Naive thymus-derived CD4-positive, alpha-beta T cell (primary cell): ENCODE data around the gene PPP4R2. TPM values are rescaled to one million over a fixed set of nuclear protein-coding genes. Genes with fewer than 3 reads are reported as not detected.

Experiments
- ATAC-seq: fragments of 150-1000 bp; cut with Tn5 transposase; 2 replicates; pipeline ENCODE4 v1.10.0; 2021; ENCODE audit warnings: mild to moderate bottlenecking, moderate library complexity
- CTCF ChIA-PET: fragments of 350-600 bp; sonication (Branson Sonifier 250); formaldehyde crosslinking; loops from one replicate; lab custom pipeline; 2021; ENCODE audit warnings: antibody characterized with exemption; lab: Charles Lee
- POLR2A ChIA-PET: fragments of 350-600 bp; sonication (Branson Sonifier 250); formaldehyde crosslinking; loops from one replicate; lab custom pipeline; 2021; ENCODE audit warnings: antibody characterized with exemption, inconsistent platforms; lab: Charles Lee
- DNase-seq, 9 donors: peaks; one replicate each; pipeline versions ENCODE4 v3.0.0 to v3.0.0-alpha.2; 2020 to 2022; ENCODE audit warnings: mixed read lengths in 1 of 9
- H3K27ac ChIP-seq: one replicate; pipeline ENCODE4 v1.7.0; 2013; ENCODE audit warnings: mild to moderate bottlenecking, low read depth, low read length, moderate library complexity
- H3K27me3 ChIP-seq, 2 donors: one replicate each; pipeline ENCODE4 v1.7.0; 2013; ENCODE audit warnings: low read length in 2 of 2, mild to moderate bottlenecking in 2 of 2, moderate library complexity in 2 of 2; ENCODE audit not compliant: control insufficient read depth in 2 of 2, insufficient read depth in 2 of 2
- H3K36me3 ChIP-seq, 3 experiments: 1 replicate in 2 of 3; 2 replicates in 1 of 3; pipeline ENCODE4 v1.7.0; 2013; ENCODE audit warnings: low read length in 3 of 3, mild to moderate bottlenecking in 3 of 3, moderate library complexity in 1 of 3; ENCODE audit not compliant: insufficient read depth in 3 of 3, control insufficient read depth in 2 of 3
- H3K4me1 ChIP-seq, 2 donors: one replicate each; pipeline ENCODE4 v1.7.0; 2013; ENCODE audit warnings: low read length in 2 of 2, mild to moderate bottlenecking in 2 of 2, moderate library complexity in 1 of 2; ENCODE audit not compliant: control insufficient read depth in 2 of 2, insufficient read depth in 2 of 2
- H3K4me3 ChIP-seq: 2 replicates; pipeline ENCODE4 v1.7.0; 2013; ENCODE audit warnings: mild to moderate bottlenecking, low read length
- H3K9me3 ChIP-seq, 3 experiments: 1 replicate in 2 of 3; 2 replicates in 1 of 3; pipeline ENCODE4 v1.7.0; 2013; ENCODE audit warnings: low read length in 3 of 3; ENCODE audit not compliant: control insufficient read depth in 2 of 3
- H3K27ac Mint-ChIP-seq, 9 donors: one replicate each; pipeline ENCODE4 v1.8.0; 2020 to 2022; ENCODE audit warnings: mixed read lengths in 9 of 9, mild to moderate bottlenecking in 8 of 9, moderate library complexity in 5 of 9, inconsistent platforms in 2 of 9
- H3K27me3 Mint-ChIP-seq, 5 donors: one replicate each; pipeline ENCODE4 v1.8.0; 2021 to 2022; ENCODE audit warnings: mixed read lengths in 5 of 5, mild to moderate bottlenecking in 1 of 5
- H3K36me3 Mint-ChIP-seq, 5 donors: one replicate each; pipeline ENCODE4 v1.8.0; 2020 to 2022; ENCODE audit warnings: mixed read lengths in 5 of 5, mild to moderate bottlenecking in 3 of 5, inconsistent platforms in 1 of 5
- H3K4me1 Mint-ChIP-seq, 7 donors: one replicate each; pipeline ENCODE4 v1.8.0; 2020 to 2022; ENCODE audit warnings: mixed read lengths in 7 of 7, mild to moderate bottlenecking in 3 of 7, inconsistent platforms in 1 of 7
- H3K4me3 Mint-ChIP-seq, 10 donors: one replicate each; pipeline ENCODE4 v1.8.0; 2020 to 2022; ENCODE audit warnings: mild to moderate bottlenecking in 10 of 10, mixed read lengths in 10 of 10, moderate library complexity in 6 of 10, inconsistent platforms in 2 of 10
- H3K9me3 Mint-ChIP-seq, 11 donors: one replicate each; pipeline ENCODE4 v1.8.0; 2020 to 2022; ENCODE audit warnings: mixed read lengths in 11 of 11, mild to moderate bottlenecking in 4 of 11, inconsistent platforms in 1 of 11, moderate library complexity in 1 of 11
- intact Hi-C, 2 donors: fragments of 100-400 bp; cut with micrococcal nuclease; formaldehyde crosslinking; loops; one replicate each; pipeline ENCODE4 v1.15.1; 2023
- polyA plus RNA-seq, 2 donors: library from polyadenylated mRNA; unstranded; fragments of 300-500 nt; fragmentation: Illumina TruSeq; gene quantifications; one replicate each; pipeline ENCODE4 v1.2.3, GENCODE V29; 2021
- total RNA-seq, 6 experiments: library from RNA in 5 of 6; stranded (reverse) in 5 of 6; gene quantifications; 1 replicate in 5 of 6; 2 replicates in 1 of 6; pipeline ENCODE4 v1.2.3 and lab custom pipeline; 2021 to 2026

The PPP4R2 gene
- total and polyA plus RNA-seq, 7 experiments from 2014 or later: 35.0 to 87.0 (median 61.0) TPM

DNA sequence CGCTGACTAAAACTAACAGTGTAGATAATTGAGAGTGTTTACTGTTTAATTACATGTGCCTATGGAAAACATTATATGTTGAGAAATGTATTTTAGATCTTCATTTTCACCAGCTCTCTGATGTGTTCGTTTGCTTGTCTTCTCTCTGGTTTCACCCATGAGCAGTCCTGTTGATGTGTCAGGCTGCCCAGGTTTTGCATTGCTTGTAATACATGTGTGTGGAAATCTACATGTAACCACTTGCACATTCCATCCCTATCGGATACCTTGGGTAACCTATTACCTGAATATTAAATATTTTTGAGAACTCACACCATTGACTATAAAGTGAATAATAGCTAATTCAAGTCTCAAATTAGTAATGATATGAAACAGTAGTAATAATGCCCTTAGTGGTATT lies 13.1 kb downstream of the PPP4R2 start:
- peaks cover 4 to 16% (median 15%) of the 10 kb centered on the region in 3 experiments for H3K36me3 ChIP-seq
- H3K27me3 Mint-ChIP-seq: no peaks in the 10 kb centered on the region
- ChIA-PET CTCF (interaction anchor here (1.0 kb wide), 1 partner anchor 39 kb away, joined by 3 read pairs; no protein-coding TSS in a partner anchor), POLR2A (interaction anchor here (0.7 kb wide), 1 partner anchor 1429 kb away, joined by 3 read pairs; no protein-coding TSS in a partner anchor)
- no peaks in the 10 kb centered on the region for H3K9me3 ChIP-seq
- H3K27ac ChIP-seq: no peak overlapping the region
- DNase-seq: no peak
- H3K9me3 Mint-ChIP-seq: peaks cover 0 to 1% (median 0%) of the 10 kb centered on the region in 11 donors
- intact Hi-C loops: no loop called here
- peak overlapping the region in 7 of 10 donors; percentile 4 to 54 (median 45) for H3K4me3 Mint-ChIP-seq
- H3K36me3 Mint-ChIP-seq: peaks cover 11 to 71% (median 33%) of the 10 kb centered on the region in 5 donors
- H3K4me1 Mint-ChIP-seq: peaks cover 50 to 96% (median 82%) of the 10 kb centered on the region in 7 donors
- no peaks in the 10 kb centered on the region for H3K27me3 ChIP-seq
- peak overlapping the region in 6 of 9 donors; percentile 0 to 91 (median 68) for H3K27ac Mint-ChIP-seq
- no peak for ATAC-seq
- H3K4me3 ChIP-seq: no peak overlapping the region
- peaks cover 15 to 19% of the 10 kb centered on the region in 2 donors for H3K4me1 ChIP-seq

- DNase-seq: no peak
- peak overlapping the region in 8 of 10 donors; percentile 2 to 54 (median 44) for H3K4me3 Mint-ChIP-seq
- ChIA-PET CTCF (interaction anchor here (1.0 kb wide), 1 partner anchor 39 kb away, joined by 3 read pairs; no protein-coding TSS in a partner anchor), POLR2A (interaction anchor here (0.7 to 0.9 kb wide), 2 partner anchors 11 to 1430 kb away, joined by 3 read pairs; no protein-coding TSS in a partner anchor)
- H3K9me3 Mint-ChIP-seq: peaks cover 0 to 1% (median 0%) of the 10 kb centered on the region in 11 donors
- Histone ChIP-seq H3K4me1 (peaks cover 15 to 19% of the 10 kb centered on the region in 2 donors), H3K27ac (no peak overlapping the region), H3K36me3 (peaks cover 3 to 16% (median 15%) of the 10 kb centered on the region in 3 experiments), H3K4me3 (no peak overlapping the region), H3K9me3 (no peaks in the 10 kb centered on the region), H3K27me3 (no peaks in the 10 kb centered on the region)
- no peak for ATAC-seq
- peaks cover 11 to 70% (median 34%) of the 10 kb centered on the region in 5 donors for H3K36me3 Mint-ChIP-seq
- intact Hi-C loops: no loop called here
- no peaks in the 10 kb centered on the region for H3K27me3 Mint-ChIP-seq
- H3K27ac Mint-ChIP-seq: peak overlapping the region in 6 of 9 donors; percentile 9 to 76 (median 42)
- peaks cover 47 to 94% (median 81%) of the 10 kb centered on the region in 7 donors for H3K4me1 Mint-ChIP-seq
Observed at GRCh38 chr3:73010158-73010557, 13.5 kb downstream of the PPP4R2 start.

GRCh38 chr3:73018298-73018697 lies 21.7 kb downstream of the PPP4R2 start:
- ATAC-seq: no peak
- H3K27ac ChIP-seq: no peak overlapping the region
- H3K4me1 ChIP-seq: peaks cover 11 to 23% of the 10 kb centered on the region in 2 donors
- H3K9me3 ChIP-seq: no peaks in the 10 kb centered on the region
- Mint-ChIP-seq H3K9me3 (no peaks in the 10 kb centered on the region), H3K27me3 (no peaks in the 10 kb centered on the region), H3K4me1 (peaks cover 30 to 87% (median 70%) of the 10 kb centered on the region in 7 donors), H3K27ac (peak overlapping the region in 1 of 9 donors; percentile 0), H3K4me3 (peak overlapping the region in 7 of 10 donors; percentile 0 to 55 (median 26)), H3K36me3 (peaks cover 0 to 27% (median 11%) of the 10 kb centered on the region in 5 donors)
- CTCF ChIA-PET: interaction anchor here (1.0 kb wide), 1 partner anchor 37 kb away, joined by 4 read pairs; no protein-coding TSS in a partner anchor
- POLR2A ChIA-PET: interaction anchor here (1.0 kb wide), 1 partner anchor 21 kb away, joined by 3 read pairs; no protein-coding TSS in a partner anchor
- H3K36me3 ChIP-seq: no peaks in the 10 kb centered on the region
- no peak for DNase-seq
- no peaks in the 10 kb centered on the region for H3K27me3 ChIP-seq
- H3K4me3 ChIP-seq: no peak overlapping the region
- intact Hi-C loops: loop anchor here in 1 of 2 donors (1.0 kb wide), 1 partner anchor 10 kb away; no protein-coding TSS in a partner anchor

- DNase-seq: no peak
- ChIA-PET CTCF (interaction anchor here (1.1 kb wide), 1 partner anchor 37 kb away, joined by 5 read pairs; no protein-coding TSS in a partner anchor), POLR2A (interaction anchor here (1.2 kb wide), 1 partner anchor 19 kb away, joined by 5 read pairs; no protein-coding TSS in a partner anchor)
- no peaks in the 10 kb centered on the region for H3K9me3 Mint-ChIP-seq
- peaks cover 30 to 83% (median 69%) of the 10 kb centered on the region in 7 donors for H3K4me1 Mint-ChIP-seq
- intact Hi-C loops: loop anchor here in 1 of 2 donors (1.0 kb wide), 1 partner anchor 11 kb away; no protein-coding TSS in a partner anchor
- ATAC-seq: no peak
- peaks cover 0 to 27% (median 11%) of the 10 kb centered on the region in 5 donors for H3K36me3 Mint-ChIP-seq
- peak overlapping the region in 4 of 10 donors; percentile 3 to 40 (median 28) for H3K4me3 Mint-ChIP-seq
- H3K4me1 ChIP-seq: peaks cover 11 to 23% of the 10 kb centered on the region in 2 donors
- no peaks in the 10 kb centered on the region for H3K36me3 ChIP-seq
- no peaks in the 10 kb centered on the region for H3K9me3 ChIP-seq
- H3K27ac ChIP-seq: no peak overlapping the region
- H3K27me3 ChIP-seq: no peaks in the 10 kb centered on the region
- H3K27ac Mint-ChIP-seq: peak overlapping the region in 2 of 9 donors; percentile 0 to 51
- H3K4me3 ChIP-seq: no peak overlapping the region
- H3K27me3 Mint-ChIP-seq: no peaks in the 10 kb centered on the region
Observed at GRCh38 chr3:73018790-73019441, 22.3 kb downstream of the PPP4R2 start.

- DNase-seq: no peak
- CTCF ChIA-PET: no interaction called here
- Histone ChIP-seq H3K27me3 (no peaks in the 10 kb centered on the region), H3K9me3 (no peaks in the 10 kb centered on the region), H3K36me3 (no peaks in the 10 kb centered on the region), H3K4me3 (no peak overlapping the region), H3K27ac (no peak overlapping the region), H3K4me1 (peaks cover 18 to 35% of the 10 kb centered on the region in 2 donors)
- peak overlapping the region in 3 of 10 donors; percentile 14 to 47 (median 20) for H3K4me3 Mint-ChIP-seq
- intact Hi-C loops: no loop called here
- H3K9me3 Mint-ChIP-seq: no peaks in the 10 kb centered on the region
- peaks cover 0 to 14% (median 8%) of the 10 kb centered on the region in 5 donors for H3K36me3 Mint-ChIP-seq
- H3K4me1 Mint-ChIP-seq: peaks cover 39 to 89% (median 79%) of the 10 kb centered on the region in 7 donors
- ATAC-seq: no peak
- no peaks in the 10 kb centered on the region for H3K27me3 Mint-ChIP-seq
- H3K27ac Mint-ChIP-seq: peak overlapping the region in 2 of 9 donors; percentile 1 to 9
- POLR2A ChIA-PET: interaction anchor here (0.7 kb wide), 1 partner anchor 17 kb away, joined by 3 read pairs; no protein-coding TSS in a partner anchor
Observed at GRCh38 chr3:73021301-73021835, 24.8 kb downstream of the PPP4R2 start.

DNA sequence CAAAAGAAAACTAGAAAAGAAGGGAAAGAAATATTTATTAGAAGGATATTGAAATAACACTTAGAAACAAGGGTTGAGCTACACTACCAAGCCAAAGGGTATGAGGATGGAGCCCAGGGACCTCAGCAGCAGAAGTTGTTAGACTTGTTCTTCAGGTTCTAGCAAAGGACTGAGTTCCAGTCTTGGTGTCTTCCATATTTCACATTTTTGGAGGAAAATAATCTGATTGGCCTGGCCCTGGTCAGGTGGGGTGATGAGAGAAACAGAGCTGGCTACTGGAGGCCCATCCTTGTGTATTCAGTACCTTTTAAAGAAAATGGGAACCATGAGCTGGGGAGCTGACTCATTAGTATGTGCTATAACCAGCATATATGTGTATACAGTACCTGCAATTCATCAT lies 28.2 kb downstream of the PPP4R2 start:
- CTCF ChIA-PET: no interaction called here
- H3K4me1 ChIP-seq: peaks cover 24 to 32% of the 10 kb centered on the region in 2 donors
- no peaks in the 10 kb centered on the region for H3K27me3 Mint-ChIP-seq
- no peak overlapping the region for H3K27ac ChIP-seq
- H3K4me3 ChIP-seq: no peak overlapping the region
- peak overlapping the region in 4 of 10 donors; percentile 11 to 39 (median 31) for H3K4me3 Mint-ChIP-seq
- H3K27me3 ChIP-seq: no peaks in the 10 kb centered on the region
- H3K27ac Mint-ChIP-seq: peak overlapping the region in 3 of 9 donors; percentile 28 to 76 (median 71)
- POLR2A ChIA-PET: no interaction called here
- H3K9me3 ChIP-seq: no peaks in the 10 kb centered on the region
- intact Hi-C loops: no loop called here
- H3K9me3 Mint-ChIP-seq: no peaks in the 10 kb centered on the region
- H3K36me3 ChIP-seq: no peaks in the 10 kb centered on the region
- peaks cover 0 to 15% (median 7%) of the 10 kb centered on the region in 5 donors for H3K36me3 Mint-ChIP-seq
- DNase-seq (no peak), ATAC-seq (no peak)
- H3K4me1 Mint-ChIP-seq: peaks cover 42 to 92% (median 87%) of the 10 kb centered on the region in 7 donors
